ENCODE data around the gene ABCC4. TPM values are rescaled to one million over a fixed set of nuclear protein-coding genes. Genes with fewer than 3 reads are reported as not detected.
A peak's percentile ranks its signal among the peaks of the same experiment; 100 is the strongest.
"Not testable (repeated sequence)": the region's sequence is repeated elsewhere in the genome, so short reads cannot be mapped to it uniquely, and the experiment has no call there.

The ABCC4 gene
- total RNA-seq, 4 donors from 2014 or later, result 5.7 to 23.3 (median 6.9) TPM

DNA sequence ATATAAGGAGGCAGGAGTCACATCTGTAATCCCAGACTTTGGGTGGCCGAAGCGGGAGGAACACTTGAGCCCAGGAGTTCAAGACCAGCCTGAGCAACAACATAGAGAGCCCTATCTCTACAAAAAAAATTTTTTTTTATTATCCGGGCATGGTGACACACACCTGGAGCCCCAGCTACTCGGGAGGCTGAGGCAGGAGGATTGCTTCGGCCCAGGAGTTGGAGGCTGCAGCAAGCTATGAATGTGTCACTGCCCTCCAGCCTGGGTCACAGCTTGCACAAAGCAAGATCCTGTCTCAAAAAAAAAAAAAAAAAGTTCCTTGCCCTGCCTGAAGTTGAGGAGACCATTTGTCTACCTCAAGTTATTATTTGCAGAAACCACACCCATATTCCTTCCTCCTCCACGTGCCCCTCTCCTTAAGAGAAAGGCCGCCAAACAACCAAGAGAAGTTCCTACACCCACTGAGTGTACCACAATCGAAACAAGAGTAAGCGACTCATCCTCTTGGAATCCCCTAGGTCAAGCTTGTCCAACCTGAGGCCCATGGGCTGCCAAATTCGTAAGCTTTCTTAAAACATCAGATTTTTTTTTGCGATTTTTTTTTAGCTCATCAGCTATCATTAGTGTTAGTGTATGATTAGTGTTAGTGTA is 2.2 kb downstream of the ABCC4 start:
- ATAC-seq (ENCODE audit: low FRiP score) (no peak), DNase-seq (ENCODE audit: low spot score) (no peak)
- TF ChIP-seq, protein P1, sequence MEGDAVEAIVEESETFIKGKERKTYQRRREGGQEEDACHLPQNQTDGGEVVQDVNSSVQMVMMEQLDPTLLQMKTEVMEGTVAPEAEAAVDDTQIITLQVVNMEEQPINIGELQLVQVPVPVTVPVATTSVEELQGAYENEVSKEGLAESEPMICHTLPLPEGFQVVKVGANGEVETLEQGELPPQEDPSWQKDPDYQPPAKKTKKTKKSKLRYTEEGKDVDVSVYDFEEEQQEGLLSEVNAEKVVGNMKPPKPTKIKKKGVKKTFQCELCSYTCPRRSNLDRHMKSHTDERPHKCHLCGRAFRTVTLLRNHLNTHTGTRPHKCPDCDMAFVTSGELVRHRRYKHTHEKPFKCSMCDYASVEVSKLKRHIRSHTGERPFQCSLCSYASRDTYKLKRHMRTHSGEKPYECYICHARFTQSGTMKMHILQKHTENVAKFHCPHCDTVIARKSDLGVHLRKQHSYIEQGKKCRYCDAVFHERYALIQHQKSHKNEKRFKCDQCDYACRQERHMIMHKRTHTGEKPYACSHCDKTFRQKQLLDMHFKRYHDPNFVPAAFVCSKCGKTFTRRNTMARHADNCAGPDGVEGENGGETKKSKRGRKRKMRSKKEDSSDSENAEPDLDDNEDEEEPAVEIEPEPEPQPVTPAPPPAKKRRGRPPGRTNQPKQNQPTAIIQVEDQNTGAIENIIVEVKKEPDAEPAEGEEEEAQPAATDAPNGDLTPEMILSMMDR (IDR thresholded peaks at IDR 0.05), result no peak

DNA sequence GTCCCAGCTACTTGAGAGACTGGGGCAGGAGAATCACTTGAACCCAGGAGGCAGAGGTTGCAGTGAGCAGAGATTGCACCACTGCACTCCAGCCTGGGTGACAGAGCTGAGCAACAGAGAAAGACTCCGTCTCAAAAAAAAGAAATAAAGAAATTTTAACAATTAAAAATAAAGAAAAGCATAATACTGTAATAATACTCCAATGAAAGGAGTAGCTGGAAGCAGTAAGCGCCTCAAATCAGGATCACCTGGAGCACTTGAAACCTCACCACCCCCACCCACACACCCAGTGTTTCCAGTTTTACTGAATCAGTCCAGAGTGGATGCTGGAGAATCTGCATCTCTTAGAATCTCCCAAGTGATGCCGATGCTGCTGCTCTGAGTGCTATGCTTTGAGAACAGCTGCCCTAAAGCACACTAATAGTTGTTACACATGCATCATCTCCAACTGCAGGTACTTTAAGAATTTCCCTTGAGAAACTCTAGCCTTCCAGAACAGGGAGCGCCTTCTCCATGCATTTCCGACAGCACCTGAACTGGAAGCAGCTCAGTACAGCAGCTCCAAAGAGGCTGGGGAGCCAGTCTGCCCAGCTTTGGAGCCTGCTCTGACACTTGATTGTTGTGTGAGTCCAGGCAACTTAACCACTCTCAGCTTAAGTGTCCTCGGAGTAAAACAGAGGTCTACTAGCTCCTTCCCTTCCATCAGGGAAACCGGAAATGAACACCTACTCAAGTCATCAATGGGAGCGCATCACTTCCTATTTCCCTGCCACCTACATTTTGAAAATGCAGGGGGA is 2.9 kb downstream of the ABCC4 start:
- TF ChIP-seq, protein P1 (IDR thresholded peaks at IDR 0.05), result no peak
- DNase-seq (ENCODE audit: low spot score) (no peak), ATAC-seq (ENCODE audit: low FRiP score) (no peak)

GRCh38 chr13:95296326-95296925 is 4.8 kb downstream of the ABCC4 start:
- peak; percentile 41 for ATAC-seq (ENCODE audit: low FRiP score)
- no peak for DNase-seq (ENCODE audit: low spot score)
- TF ChIP-seq, protein P1 (IDR thresholded peaks at IDR 0.05), result peak in 1 of 3 donors; percentile 36

GRCh38 chr13:95295026-95295425 is 6.2 kb downstream of the ABCC4 start:
- DNase-seq (ENCODE audit: low spot score), result no peak

DNA sequence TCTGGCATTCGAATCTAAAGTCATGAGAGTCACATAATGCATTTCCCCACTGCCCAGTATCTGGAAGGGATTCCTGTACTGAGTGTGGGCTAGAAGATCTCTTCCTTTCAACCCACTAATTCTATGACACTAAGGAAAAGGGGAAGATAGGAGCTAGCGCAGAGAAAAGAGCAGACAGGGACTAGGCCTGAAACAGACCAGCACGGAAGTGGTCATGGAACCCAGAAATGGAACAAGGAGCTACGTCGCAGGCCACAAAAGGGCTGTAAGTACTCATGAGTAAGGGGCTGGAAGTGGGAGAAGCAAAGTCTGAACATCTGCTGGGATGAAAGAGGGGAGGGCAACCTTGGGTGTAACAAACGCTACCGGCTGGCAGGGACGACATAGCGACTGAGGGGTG is 8.6 kb downstream of the ABCC4 start:
- DNase-seq (ENCODE audit: low spot score) (no peak), ATAC-seq (ENCODE audit: low FRiP score) (no peak)
- TF ChIP-seq, protein P1 (IDR thresholded peaks at IDR 0.05), result no peak

More at GRCh38 chr13:95295026-95295425, 6.2 kb downstream of the ABCC4 start:
- TF ChIP-seq, protein P1 (IDR thresholded peaks at IDR 0.05), result no peak
- no peak for ATAC-seq (ENCODE audit: low FRiP score)

DNA sequence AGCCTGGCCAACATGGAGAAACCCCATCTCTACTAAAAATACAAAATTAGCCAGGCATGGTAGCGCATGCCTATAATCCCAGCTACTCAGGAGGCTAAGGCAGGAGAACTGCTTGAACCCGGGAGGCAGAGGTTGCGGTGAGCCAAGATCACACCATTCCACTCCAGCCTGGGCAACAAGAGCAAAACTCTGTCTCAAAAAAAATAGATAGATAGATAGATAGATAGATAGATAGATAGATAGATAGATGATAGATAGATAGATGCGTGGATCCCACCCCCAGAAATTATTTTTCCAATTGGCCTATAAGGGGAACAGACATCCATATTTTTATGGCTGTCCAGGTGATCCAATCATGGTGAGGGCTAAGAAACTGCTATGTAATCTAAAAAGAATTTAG is 11.3 kb downstream of the ABCC4 start:
- ATAC-seq (ENCODE audit: low FRiP score), result not testable (repeated sequence)

GRCh38 chr13:95289020-95289444 is 12.2 kb downstream of the ABCC4 start:
- no peak for ATAC-seq (ENCODE audit: low FRiP score)
- DNase-seq (ENCODE audit: low spot score), result no peak
- TF ChIP-seq, protein P1 (IDR thresholded peaks at IDR 0.05), result no peak

More for the DNA sequence above, 11.3 kb downstream of the ABCC4 start:
- not testable (repeated sequence) for DNase-seq (ENCODE audit: low spot score)
